B cell (primary cell): ENCODE measurements around the gene CRYM.

ENCODE experiments used
- EZH2 ChIP-seq: IDR thresholded peaks from 2 replicates; pipeline ENCODE4 v1.6.1; 2012; ENCODE audit warnings: borderline replicate concordance, low read depth, mild to moderate bottlenecking, moderate library complexity, low read length; ENCODE audit not compliant: insufficient read depth, poor library complexity, severe bottlenecking
- TF ChIP-seq, protein P1 (sequence below): fragments of 200-600 bp; IDR thresholded peaks from one replicate; pipeline ENCODE4 v1.8.0; 2022; ENCODE audit warnings: antibody characterized with exemption, mild to moderate bottlenecking

DNA sequence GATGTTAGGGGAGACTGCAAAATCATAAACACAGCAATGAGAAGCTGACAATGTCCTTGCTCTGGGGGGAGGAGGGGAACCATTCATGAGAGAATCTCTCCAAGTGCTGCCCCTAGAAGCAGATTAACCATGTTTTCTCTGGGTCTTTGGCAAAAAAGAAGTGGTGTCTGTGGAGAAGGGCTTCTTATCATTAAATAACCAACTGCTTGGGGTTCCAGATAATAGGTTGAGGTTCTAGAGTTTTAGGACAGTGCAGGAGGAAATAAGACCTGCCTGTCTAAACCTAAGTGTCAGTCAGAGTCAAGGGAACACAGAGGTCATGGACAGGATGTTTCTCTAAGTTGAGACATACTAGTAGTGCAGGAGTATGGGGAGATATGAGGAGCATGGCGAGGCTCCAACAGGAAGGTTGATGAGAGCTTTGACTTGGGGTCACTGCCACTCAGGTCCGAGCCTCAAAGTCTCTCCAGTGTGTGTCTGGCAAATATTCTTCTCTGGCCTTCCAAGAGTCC is 49.7 kb downstream of the CRYM start:
- TF ChIP-seq EZH2, result no peak
- TF ChIP-seq, protein P1, sequence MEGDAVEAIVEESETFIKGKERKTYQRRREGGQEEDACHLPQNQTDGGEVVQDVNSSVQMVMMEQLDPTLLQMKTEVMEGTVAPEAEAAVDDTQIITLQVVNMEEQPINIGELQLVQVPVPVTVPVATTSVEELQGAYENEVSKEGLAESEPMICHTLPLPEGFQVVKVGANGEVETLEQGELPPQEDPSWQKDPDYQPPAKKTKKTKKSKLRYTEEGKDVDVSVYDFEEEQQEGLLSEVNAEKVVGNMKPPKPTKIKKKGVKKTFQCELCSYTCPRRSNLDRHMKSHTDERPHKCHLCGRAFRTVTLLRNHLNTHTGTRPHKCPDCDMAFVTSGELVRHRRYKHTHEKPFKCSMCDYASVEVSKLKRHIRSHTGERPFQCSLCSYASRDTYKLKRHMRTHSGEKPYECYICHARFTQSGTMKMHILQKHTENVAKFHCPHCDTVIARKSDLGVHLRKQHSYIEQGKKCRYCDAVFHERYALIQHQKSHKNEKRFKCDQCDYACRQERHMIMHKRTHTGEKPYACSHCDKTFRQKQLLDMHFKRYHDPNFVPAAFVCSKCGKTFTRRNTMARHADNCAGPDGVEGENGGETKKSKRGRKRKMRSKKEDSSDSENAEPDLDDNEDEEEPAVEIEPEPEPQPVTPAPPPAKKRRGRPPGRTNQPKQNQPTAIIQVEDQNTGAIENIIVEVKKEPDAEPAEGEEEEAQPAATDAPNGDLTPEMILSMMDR, result no peak
